ENCODE measurements around the gene ZFP36. TPM values are rescaled to one million over a fixed set of nuclear protein-coding genes. Genes with fewer than 3 reads are reported as not detected.

The ZFP36 gene
- total RNA-seq, 4 donors from 2014 or later = 32.4 to 109 (median 62.4) TPM

DNA sequence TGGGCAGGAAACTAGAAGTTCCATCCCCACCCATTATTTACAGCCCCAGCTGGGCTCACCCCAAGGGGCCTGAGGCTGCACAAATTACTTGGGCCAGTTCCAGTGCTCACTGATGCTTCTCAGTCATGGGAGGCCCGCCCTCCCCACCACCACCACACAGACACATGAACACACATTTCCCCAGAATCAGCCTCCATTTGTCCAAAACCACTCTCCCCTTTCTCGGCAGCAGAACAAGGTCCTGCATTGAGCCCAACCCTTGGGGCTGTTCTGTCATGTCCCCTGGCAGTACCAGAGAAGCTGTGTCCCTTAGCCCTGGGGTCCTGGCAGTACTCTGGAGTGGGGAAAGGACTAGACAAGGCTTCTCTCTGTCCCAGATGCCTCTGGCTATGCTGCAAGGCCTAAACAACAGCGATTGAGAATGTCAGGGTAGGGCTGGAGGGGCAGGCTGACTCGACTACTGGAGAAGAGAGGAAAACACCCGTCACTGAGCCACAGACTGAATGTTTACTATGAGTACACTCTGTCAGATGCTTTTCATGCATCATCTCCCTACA, 42.7 kb upstream of the ZFP36 start:
- H3K27ac ChIP-seq = peak overlapping the region; percentile 27 to 43 (median 34)
- 55 to 74% methylated on average over 5 of the region's 5 CpGs for WGBS, 2 donors
- H3K36me3 ChIP-seq = peaks cover 19 to 22% of the 10 kb centered on the region in 2 donors
- intact Hi-C loops (cut with DNase I) = no loop called here
- no peak for TF ChIP-seq POLR2A (IDR thresholded peaks at IDR 0.05)
- H3K4me3 ChIP-seq (replicated peaks in 1 of 3) = no peak overlapping the region
- peaks cover 13 to 26% of the 10 kb centered on the region in 2 donors for H3K4me1 ChIP-seq
- peak; percentile 47 to 50 for DNase-seq
- no peaks in the 10 kb centered on the region for H3K9me3 ChIP-seq
- H3K27me3 ChIP-seq = no peaks in the 10 kb centered on the region

- H3K27me3 ChIP-seq = no peaks in the 10 kb centered on the region
- no peak for DNase-seq
- 92 to 95% methylated on average over 1 of the region's 1 CpG for WGBS, 2 donors
- H3K27ac ChIP-seq = no peak overlapping the region
- no peaks in the 10 kb centered on the region for H3K9me3 ChIP-seq
- intact Hi-C loops (cut with DNase I) = no loop called here
- H3K4me3 ChIP-seq (replicated peaks in 1 of 3) = no peak overlapping the region
- H3K36me3 ChIP-seq = peaks cover 19 to 22% of the 10 kb centered on the region in 2 donors
- peaks cover 13 to 26% of the 10 kb centered on the region in 2 donors for H3K4me1 ChIP-seq
- no peak for TF ChIP-seq POLR2A (IDR thresholded peaks at IDR 0.05)
- TF ChIP-seq, protein P1, sequence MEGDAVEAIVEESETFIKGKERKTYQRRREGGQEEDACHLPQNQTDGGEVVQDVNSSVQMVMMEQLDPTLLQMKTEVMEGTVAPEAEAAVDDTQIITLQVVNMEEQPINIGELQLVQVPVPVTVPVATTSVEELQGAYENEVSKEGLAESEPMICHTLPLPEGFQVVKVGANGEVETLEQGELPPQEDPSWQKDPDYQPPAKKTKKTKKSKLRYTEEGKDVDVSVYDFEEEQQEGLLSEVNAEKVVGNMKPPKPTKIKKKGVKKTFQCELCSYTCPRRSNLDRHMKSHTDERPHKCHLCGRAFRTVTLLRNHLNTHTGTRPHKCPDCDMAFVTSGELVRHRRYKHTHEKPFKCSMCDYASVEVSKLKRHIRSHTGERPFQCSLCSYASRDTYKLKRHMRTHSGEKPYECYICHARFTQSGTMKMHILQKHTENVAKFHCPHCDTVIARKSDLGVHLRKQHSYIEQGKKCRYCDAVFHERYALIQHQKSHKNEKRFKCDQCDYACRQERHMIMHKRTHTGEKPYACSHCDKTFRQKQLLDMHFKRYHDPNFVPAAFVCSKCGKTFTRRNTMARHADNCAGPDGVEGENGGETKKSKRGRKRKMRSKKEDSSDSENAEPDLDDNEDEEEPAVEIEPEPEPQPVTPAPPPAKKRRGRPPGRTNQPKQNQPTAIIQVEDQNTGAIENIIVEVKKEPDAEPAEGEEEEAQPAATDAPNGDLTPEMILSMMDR (IDR thresholded peaks at IDR 0.05) = no peak
These were observed 41.1 kb upstream of the ZFP36 start for GRCh38 chr19:39365531-39365930.

DNA sequence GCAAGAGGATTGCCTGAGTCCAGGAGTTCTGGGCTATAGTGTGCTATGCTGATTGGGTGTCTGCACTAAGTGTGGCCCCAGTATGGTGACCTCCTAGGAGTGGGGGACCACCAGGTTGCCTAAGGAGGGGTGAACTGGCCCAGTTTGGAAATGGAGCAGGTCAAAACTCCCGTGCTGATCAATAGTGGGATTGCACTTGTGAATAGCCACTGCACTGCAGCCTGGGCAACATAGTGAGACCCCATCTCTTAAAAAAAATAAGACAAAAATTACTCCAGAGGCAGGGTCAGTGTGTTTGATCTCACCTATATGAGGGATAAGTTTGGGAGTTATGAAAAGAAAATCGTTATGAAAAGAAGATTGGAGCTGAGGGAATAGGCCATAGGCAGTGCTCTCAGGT, 37.4 kb upstream of the ZFP36 start:
- 82 to 93% methylated on average over 2 of the region's 2 CpGs for whole genome bisulfite sequencing, 2 donors
- H3K4me3 ChIP-seq (replicated peaks in 1 of 3) = no peak overlapping the region
- TF ChIP-seq, protein P1 (IDR thresholded peaks at IDR 0.05) = no peak
- no peak for TF ChIP-seq POLR2A (IDR thresholded peaks at IDR 0.05)
- H3K27ac ChIP-seq = no peak overlapping the region
- no peaks in the 10 kb centered on the region for H3K27me3 ChIP-seq
- no peak for DNase-seq
- intact Hi-C loops (cut with DNase I) = no loop called here
- peaks cover 17 to 31% of the 10 kb centered on the region in 2 donors for H3K4me1 ChIP-seq
- H3K9me3 ChIP-seq = no peaks in the 10 kb centered on the region
- peaks cover 22% of the 10 kb centered on the region in 2 donors for H3K36me3 ChIP-seq

DNA sequence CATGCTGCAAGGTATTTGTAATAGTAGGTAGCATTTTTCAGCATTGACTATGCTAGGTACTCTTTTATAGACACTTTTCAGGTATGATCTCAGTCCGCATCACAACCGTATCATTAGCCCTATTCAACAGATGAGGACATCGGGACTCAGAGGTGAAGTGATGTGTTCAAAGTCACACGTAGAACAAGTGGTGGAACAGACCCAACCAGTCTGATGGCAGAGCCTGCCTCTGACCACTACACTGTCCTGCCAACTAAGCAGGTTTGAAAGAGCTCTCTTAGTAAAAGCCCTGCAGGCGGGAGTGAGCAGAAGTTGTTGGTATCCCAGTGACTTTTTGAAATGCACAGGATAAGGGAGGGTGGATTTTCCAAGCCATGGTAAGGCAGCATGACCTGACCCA, 35.9 kb upstream of the ZFP36 start:
- 98 to 100% methylated on average over 5 of the region's 5 CpGs for WGBS, 2 donors
- intact Hi-C loops (cut with DNase I) = no loop called here
- peaks cover 17 to 27% of the 10 kb centered on the region in 2 donors for H3K4me1 ChIP-seq

GRCh38 chr19:39372047-39372802, 34.4 kb upstream of the ZFP36 start:
- DNase-seq = peak; percentile 58 to 75
- Histone ChIP-seq H3K4me1 (peaks cover 17 to 27% of the 10 kb centered on the region in 2 donors), H3K36me3 (peaks cover 41 to 45% of the 10 kb centered on the region in 2 donors), H3K27me3 (no peaks in the 10 kb centered on the region), H3K27ac (peak overlapping the region; percentile 87 to 93 (median 90)), H3K4me3 (replicated peaks in 1 of 3) (no peak overlapping the region), H3K9me3 (no peaks in the 10 kb centered on the region)
- 45 to 66% methylated on average over 8 of the region's 8 CpGs for WGBS, 2 donors
- no peak for TF ChIP-seq POLR2A (IDR thresholded peaks at IDR 0.05)
- TF ChIP-seq, protein P1 (IDR thresholded peaks at IDR 0.05) = no peak
- intact Hi-C loops (cut with DNase I) = no loop called here

More for the DNA sequence above, 35.9 kb upstream of the ZFP36 start:
- Histone ChIP-seq H3K36me3 (peaks cover 26 to 30% of the 10 kb centered on the region in 2 donors), H3K4me3 (replicated peaks in 1 of 3) (no peak overlapping the region), H3K27me3 (no peaks in the 10 kb centered on the region), H3K9me3 (no peaks in the 10 kb centered on the region), H3K27ac (no peak overlapping the region)
- TF ChIP-seq, protein P1 (IDR thresholded peaks at IDR 0.05) = no peak
- no peak for TF ChIP-seq POLR2A (IDR thresholded peaks at IDR 0.05)
- no peak for DNase-seq
